Epithelial cell of esophagus (primary cell): ENCODE measurements around the gene GALNT15.

Experiments used
- DNase-seq: peaks from one replicate; pipeline ENCODE4 v3.0.0; 2010; ENCODE audit warnings: low read depth
- H3K4me3 ChIP-seq: 2 replicates; pipeline ENCODE4 v1.5.1; 2011; ENCODE audit warnings: mild to moderate bottlenecking, low read length, control low read depth
- CTCF ChIP-seq: IDR thresholded peaks from 2 replicates; pipeline ENCODE4 v1.5.1; 2011; ENCODE audit warnings: low read depth, mild to moderate bottlenecking, low read length, control low read depth, inconsistent platforms; ENCODE audit not compliant: insufficient read depth; ENCODE audit errors: missing control alignments

The GALNT15 gene

DNA sequence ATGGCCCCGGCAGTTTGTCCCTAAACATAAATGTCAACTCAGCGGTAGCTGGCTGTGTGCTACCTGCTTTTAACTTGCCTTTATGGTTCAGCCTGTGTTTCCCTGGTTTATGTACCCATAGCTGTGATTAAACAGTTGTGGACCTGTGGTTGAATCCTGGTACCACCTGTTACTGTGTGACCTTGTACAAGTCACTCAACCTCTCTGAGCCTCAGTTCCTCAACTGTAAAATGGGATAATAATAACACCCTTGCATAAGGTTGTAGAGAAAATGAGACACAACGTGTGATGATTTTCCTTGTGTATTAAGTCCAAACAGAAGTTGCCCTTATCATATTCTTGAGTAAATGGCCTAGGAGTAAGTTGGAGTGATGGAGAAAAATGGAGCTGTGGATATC lies 6.3 kb downstream of the GALNT15 start:
- no peak for TF ChIP-seq CTCF
- no peak overlapping the region for H3K4me3 ChIP-seq
- DNase-seq, result no peak

DNA sequence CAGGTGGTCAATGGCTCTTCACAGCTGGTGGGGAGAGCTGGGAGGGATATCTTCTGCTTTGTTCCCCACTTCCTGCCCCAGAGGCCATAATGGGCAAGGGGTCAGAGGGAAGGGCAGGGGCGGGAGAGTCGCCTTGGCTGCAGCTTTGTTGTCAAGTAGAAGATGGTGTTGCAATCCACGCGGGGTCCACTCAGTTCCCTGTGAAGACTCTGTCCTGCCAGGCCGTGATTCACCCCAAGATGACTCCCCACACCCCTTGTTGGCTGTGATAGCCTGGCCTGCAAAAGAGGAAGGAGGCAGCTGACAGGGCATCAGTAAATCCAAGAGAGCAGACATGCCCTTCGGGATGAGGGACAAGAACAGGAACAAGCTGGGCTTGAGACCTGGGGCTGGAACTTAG lies 6.9 kb downstream of the GALNT15 start:
- no peak for TF ChIP-seq CTCF
- DNase-seq, result no peak
- H3K4me3 ChIP-seq, result no peak overlapping the region

DNA sequence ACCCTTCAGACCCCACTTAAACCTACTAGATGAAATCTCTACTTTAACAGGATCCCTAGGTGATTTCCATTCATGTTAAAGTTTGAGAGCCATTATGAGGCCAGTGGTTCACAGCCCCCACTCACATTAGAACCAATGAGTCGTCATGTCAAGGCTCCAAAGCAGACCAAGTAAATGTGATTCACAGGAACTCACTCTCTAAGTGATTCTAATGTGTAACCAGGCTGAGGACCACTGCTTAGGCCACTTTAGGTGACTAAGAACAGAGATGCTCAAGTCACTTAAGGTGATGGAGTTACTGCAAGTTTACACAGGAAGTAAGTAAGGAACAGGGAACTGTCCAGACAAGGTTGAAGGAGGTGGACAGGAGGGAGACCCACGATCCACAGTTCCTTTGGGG lies 7.7 kb downstream of the GALNT15 start:
- no peak for TF ChIP-seq CTCF
- no peak overlapping the region for H3K4me3 ChIP-seq
- no peak for DNase-seq

DNA sequence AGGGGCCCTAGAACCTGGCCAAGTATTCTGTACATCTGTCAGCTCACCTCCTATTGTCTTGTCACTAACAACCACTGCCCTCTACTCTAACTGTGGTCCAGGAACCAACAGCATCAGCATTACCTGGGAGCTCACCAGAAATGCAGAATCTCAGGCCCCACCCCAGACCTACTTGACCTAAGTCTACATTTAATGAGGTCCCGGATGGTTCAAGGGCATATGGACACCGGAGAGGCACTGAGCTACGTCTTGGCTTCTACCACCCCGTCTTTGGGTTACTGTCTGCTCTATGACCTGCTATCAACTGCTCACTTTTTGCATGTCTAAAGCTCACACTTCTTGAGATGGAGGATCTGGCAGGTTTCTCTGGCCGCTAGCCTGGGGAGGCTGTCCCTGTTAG lies 8.1 kb downstream of the GALNT15 start:
- no peak overlapping the region for H3K4me3 ChIP-seq
- no peak for TF ChIP-seq CTCF
- no peak for DNase-seq

GRCh38 chr3:16183082-16183481 lies 8.6 kb downstream of the GALNT15 start:
- no peak for TF ChIP-seq CTCF
- no peak for DNase-seq
- no peak overlapping the region for H3K4me3 ChIP-seq

- peak; percentile 60 for DNase-seq
- H3K4me3 ChIP-seq, result no peak overlapping the region
- no peak for TF ChIP-seq CTCF
These were observed 9.3 kb downstream of the GALNT15 start for GRCh38 chr3:16183601-16184270.

- no peak for DNase-seq
- H3K4me3 ChIP-seq, result no peak overlapping the region
- TF ChIP-seq CTCF, result no peak
These were observed 11.6 kb downstream of the GALNT15 start for GRCh38 chr3:16186086-16186485.
